GM12891 (cell line): Measurements from ENCODE around the gene SELENOH.

ENCODE experiments used
- POLR2AphosphoS5 ChIP-seq: IDR thresholded peaks from 2 replicates; pipeline ENCODE4 v1.6.1; 2011; ENCODE audit warnings: low read depth, low read length, control low read depth
- TAF1 ChIP-seq: IDR thresholded peaks from 2 replicates; pipeline ENCODE4 v1.6.1; 2011; ENCODE audit warnings: low read depth, low read length, control low read depth

- no peak for TF ChIP-seq POLR2AphosphoS5
- no peak for TF ChIP-seq TAF1
Observed at GRCh38 chr11:57772562-57772961, 31.3 kb downstream of the SELENOH start.
